HG03095 (cell line): ENCODE measurements around the gene D2HGDH.
"Not testable (repeated sequence)": the region's sequence is repeated elsewhere in the genome, so short reads cannot be mapped to it uniquely, and the experiment has no call there.

Source experiments
- ATAC-seq: cut with Tn5 transposase; IDR thresholded peaks from one replicate; pipeline ENCODE4 v1.9.1; 2021; ENCODE audit warnings: moderate library complexity; ENCODE audit not compliant: unreplicated experiment

Gene D2HGDH

GRCh38 chr2:241748468-241749256, 14.2 kb downstream of the D2HGDH start:
- ATAC-seq, result no peak

DNA sequence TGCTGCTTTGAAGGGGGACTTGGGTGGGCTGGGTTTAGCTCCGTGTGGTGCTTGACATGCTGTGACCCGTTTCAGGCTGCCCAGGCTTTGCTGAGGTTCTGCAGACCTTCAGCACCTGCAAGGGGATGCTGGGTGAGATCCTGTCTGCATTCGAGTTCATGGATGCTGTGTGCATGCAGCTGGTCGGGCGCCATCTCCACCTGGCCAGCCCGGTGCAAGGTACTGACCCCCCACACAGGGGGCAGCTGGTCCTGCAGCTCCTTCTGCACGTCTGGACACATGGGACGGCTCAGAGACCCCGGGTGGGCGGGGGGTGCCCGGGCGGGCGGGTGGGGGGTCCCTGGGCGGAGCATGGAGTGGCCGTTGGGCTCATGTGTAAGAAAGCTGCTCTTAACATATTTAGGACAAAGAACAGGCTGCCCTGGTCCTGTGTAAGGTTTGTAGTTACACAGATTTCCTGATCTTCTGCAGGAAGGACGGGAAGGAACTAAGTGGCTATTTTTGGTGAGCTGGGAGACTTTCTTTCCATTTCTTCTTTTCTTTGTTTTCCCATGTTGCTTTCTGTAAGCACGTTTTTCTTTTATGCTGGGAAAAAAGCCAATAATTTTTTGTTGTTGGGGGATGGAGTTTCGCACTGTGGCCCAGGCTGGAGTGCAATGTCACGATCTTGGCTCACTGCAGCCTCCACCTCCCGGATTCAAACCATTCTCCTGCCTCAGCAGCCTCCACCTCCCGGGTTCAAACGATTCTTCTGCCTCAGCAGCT, 15.8 kb downstream of the D2HGDH start:
- ATAC-seq, result no peak

DNA sequence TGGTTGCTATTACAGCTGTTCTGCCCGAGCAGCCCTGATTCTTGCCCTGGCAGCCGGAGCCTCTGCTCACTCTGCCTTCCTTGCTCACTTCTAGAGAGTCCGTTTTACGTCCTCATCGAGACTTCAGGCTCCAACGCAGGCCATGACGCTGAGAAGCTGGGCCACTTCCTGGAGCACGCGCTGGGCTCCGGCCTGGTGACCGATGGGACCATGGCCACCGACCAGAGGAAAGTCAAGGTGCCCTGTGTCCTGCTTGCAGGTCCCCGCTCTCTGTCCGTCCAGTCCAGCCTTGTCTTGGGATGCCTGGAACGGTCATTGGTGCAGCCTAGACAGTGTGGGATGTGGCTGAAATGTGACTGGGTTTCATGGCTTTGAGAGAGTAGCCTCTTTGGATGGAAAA, 16.7 kb downstream of the D2HGDH start:
- no peak for ATAC-seq

DNA sequence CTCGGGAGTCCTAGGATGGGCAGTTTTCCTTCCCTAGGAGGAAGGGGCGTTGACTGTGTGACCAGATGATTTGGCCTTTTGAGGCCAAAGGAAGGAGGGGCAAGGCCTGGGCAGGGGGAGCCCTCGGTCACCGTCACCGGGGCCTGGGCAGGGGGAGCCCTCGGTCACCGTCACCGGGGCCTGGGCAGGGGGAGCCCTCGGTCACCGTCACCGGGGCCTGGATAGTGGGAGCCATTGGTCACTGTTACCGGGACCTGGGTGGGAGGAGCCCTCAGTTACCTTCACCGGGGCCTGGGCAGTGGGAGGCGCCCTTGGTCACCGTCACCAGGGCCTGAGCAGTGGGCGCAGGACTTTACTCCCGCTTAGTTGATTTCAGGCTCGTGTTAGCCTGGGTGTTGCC, 17.3 kb downstream of the D2HGDH start:
- ATAC-seq, result no peak

- ATAC-seq, result no peak
These were observed 17.8 kb downstream of the D2HGDH start for GRCh38 chr2:241752253-241752652.

- ATAC-seq, result no peak
These were observed 18.4 kb downstream of the D2HGDH start for GRCh38 chr2:241752689-241753276.

DNA sequence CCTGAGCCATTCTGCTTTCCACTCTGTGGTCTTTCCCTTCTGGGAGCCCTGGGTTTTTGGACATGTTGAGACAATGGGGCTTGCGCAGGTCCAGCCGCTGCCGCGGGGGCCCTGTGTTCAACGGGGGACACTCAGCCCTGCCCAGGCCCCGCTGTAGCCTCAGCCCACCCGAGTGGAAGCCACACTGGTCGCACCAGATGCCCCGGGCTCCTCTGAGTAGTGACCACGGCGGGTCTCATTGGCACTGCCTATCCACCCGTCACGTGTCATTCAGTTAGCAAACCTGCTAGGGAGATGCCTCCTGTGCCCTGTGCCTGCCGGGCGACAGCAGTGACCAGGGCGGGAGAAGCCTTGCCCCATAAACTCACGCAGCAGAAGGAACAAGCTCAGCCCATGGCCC, 19.1 kb downstream of the D2HGDH start:
- ATAC-seq, result no peak

GRCh38 chr2:241754042-241754441, 19.6 kb downstream of the D2HGDH start:
- no peak for ATAC-seq

- no peak for ATAC-seq
These were observed 20.7 kb downstream of the D2HGDH start for GRCh38 chr2:241755166-241755565.

DNA sequence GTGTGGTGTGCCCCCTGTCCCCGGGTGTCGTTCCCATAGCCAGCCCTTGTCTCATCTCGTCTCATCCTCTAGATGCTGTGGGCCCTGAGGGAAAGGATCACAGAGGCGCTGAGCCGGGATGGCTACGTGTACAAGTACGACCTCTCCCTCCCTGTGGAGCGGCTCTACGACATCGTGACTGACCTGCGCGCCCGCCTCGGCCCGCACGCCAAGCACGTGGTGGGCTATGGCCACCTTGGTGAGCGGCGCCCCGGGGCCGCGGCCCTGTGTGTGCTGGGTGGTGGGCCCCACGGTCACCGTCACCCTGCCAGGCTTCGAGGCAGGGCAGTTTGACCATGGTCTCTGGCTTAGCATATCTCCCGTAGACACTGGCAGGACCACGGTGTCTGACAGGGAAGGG, 21.3 kb downstream of the D2HGDH start:
- ATAC-seq, result no peak

DNA sequence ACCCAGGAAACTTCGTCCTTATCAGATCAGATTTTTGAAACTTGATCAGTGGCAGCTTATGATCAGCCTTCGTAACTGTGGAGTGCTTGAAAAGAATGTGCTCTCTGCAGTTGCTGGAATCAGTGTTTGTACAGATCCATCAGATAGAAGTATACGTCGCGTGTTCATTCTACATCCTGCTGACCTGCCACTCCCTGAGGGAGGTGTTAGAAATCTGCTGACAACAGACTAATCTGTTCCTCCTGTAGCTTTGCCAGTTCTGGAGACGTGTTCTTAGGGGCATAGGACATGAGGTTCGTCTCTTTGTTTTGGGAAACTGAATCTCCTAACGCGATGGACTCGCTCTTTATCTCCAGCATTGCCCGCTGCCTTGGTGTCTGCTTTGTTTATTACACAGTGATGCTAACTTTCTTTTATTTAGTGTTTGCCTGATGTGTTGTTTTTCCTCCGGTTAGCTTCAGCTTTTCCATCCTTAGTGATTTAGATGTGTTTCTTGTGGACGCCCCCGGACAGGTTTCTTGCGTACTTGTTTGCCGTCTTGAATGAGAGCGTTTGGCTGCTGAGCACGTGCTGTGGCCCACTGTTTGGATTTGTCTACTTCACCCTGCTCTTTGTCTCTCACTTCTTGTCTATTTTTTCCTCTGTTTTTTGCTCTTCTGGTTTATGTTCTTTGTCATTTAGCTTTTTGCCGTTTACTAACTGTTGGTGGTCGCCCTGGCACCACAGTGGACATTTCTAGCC, 24.8 kb downstream of the D2HGDH start:
- ATAC-seq, result no peak

DNA sequence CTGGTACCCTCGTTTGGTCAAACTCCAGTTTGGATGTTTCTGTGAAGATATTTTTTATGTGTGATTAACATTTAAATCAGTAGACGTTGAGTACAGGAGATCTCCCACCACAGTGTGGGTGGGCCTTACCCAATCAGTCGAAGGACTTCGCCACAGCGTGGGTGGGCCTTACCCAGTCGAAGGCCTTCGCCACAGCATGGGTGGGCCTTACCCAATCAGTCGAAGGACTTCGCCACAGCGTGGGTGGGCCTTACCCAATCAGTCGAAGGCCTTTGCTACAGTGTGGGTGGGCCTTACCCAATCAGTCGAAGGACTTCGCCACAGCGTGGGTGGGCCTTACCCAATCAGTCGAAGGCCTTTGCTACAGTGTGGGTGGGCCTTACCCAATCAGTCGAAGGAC, 25.5 kb downstream of the D2HGDH start:
- not testable (repeated sequence) for ATAC-seq

DNA sequence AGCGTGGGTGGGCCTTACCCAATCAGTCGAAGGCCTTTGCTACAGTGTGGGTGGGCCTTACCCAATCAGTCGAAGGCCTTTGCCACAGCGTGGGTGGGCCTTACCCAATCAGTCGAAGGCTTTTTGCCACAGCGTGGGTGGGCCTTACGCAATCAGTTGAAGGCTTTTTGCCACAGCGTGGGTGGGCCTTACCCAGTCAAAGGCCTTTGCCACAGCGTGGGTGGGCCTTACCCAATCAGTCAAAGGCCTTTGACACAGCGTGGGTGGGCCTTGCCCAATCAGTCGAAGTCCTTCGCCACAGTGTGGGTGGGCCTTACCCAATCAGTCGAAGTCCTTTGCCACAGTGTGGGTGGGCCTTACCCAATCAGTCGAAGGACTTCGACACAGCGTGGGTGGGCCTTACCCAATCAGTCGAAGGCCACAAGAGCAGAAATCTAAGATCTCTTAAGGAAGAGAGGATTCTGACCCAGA, 25.9 kb downstream of the D2HGDH start:
- ATAC-seq, result no peak

- ATAC-seq, result no peak
These were observed 28.0 kb downstream of the D2HGDH start for GRCh38 chr2:241762321-241762932.

GRCh38 chr2:241762933-241763369, 28.5 kb downstream of the D2HGDH start:
- no peak for ATAC-seq

DNA sequence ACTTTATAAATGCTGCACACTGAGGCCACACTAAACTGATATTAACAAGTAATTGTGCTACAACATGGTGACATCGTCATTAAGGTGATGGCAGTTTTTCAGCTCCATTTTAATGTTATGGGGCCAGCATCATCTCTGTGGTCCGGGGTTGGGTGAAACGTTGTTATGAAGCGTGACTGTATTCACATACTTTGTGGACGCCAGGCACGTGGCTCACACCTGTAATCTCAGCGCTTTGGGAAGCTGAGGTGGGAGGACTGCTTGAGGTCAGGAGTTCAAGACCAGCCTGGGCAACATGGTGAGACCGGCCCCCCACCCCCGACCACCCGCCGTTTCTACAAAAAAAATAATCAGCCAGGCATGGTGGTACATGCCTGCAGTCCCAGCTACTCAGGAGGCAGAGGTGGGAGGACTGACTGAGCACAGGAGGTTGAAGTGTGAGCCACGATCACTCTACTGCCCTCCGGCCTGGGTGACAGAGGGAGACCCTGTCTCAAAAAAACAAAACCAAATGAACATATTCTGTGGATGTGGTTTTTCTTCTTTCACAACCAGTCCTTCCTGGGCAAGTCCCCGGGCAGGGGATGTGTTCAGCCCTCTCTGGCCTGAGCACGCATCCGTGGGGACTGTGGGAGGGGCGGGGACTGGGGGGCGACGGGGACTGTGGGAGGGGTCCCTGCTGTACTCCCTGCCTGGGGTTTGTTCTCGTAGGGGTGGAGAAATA, 29.3 kb downstream of the D2HGDH start:
- no peak for ATAC-seq

DNA sequence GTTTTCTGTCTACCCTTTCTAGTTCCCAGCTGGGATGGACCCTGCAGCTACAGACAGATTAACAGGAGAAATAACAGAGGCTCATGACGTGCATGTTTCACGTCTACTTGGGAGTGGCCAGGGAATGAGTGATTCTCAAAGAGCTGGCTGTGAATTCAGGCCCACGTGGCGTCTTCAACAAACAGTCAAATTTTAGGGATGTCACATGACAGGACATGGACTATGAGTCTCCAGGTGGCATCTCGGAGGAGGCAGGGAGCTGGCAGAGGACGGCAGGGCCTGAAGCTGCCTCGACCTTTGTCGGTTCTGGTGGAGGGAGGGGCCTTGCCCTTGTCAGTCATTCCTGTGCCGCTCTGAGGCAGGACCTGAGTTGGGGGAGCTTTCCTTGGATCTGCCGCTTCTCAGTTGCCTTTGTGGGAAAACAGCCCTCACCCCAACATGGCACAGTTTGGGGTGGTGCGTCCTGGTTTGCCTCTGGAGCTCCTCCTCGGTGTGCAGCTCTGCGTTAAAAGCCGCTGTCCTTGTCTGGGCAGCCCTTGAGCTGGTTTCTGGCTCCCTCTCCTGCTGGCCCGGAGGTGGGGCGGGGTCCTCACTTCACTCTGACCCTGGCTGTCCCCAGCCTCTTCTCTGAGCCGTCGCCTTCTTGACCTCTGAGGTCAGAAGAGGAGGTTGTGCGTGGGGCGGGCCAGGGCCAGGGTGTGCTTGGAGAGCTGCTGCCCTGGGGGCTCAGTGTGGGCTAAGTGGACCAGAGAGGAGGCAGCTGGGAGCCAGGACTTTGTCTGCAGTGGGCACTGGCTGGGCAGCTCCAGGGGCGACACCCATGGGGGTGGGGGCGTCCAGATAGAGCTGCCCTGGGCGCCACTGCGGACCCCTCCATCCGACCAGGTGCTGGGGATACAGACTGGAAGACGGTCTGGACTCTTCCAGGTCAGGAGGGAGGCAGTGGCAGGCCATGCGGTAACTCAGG, 30.1 kb downstream of the D2HGDH start:
- no peak for ATAC-seq

DNA sequence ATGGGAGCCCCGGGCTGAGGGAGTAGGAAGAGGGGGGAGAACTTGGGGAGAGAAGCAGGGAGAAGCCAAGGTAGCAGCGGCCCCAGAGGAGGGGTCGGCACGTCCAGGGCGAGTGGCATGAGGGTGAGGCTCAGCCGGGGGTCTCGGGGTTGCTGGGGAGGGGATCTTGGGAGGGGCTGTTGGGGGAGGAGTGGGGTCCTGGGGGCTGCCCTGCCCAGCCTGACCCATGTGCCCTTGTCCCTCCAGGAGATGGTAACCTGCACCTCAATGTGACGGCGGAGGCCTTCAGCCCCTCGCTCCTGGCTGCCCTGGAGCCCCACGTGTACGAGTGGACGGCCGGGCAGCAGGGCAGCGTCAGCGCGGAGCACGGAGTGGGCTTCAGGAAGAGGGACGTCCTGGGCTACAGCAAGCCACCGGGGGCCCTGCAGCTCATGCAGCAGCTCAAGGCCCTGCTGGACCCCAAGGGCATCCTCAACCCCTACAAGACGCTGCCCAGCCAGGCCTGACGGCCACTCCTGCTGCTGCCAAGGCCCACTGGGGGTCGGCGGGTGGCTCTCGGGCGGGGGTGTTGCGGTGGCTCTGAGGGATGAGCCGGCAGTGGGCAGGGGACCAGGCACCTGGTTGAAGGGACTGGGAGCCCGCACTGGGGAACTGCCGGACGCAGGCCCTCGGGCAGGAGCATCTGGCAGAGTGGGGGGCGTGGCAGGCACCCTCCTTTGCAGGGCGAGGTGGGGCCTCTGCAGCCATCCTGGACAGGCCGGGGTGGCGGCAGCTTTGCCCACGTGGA, 33.2 kb downstream of the D2HGDH start:
- ATAC-seq, result no peak
